SK-N-SH (cell line): Measurements from ENCODE around the gene GNAI3.

Experiments
- EP300 ChIP-seq, 2 experiments: IDR thresholded peaks; 2 replicates each; pipeline versions ENCODE4 v1.4.0 to v1.6.1; 2012; ENCODE audit warnings: borderline replicate concordance in 1 of 2, low read depth in 1 of 2, low read length in 1 of 2
- POLR2AphosphoS5 ChIP-seq: IDR thresholded peaks from 2 replicates; pipeline ENCODE4 v1.6.1; 2012; ENCODE audit warnings: low read depth, low read length
- RAD21 ChIP-seq: IDR thresholded peaks from 2 replicates; pipeline ENCODE4 v1.6.1; 2012; ENCODE audit warnings: mild to moderate bottlenecking, low read length
- RCOR1 ChIP-seq: fragments of 150-350 bp; IDR thresholded peaks from 2 replicates; pipeline ENCODE4 v1.6.1; 2017; ENCODE audit warnings: antibody characterized with exemption, low read length
- TAF1 ChIP-seq: IDR thresholded peaks from 2 replicates; pipeline ENCODE4 v1.6.1; 2012; ENCODE audit warnings: low read depth, mild to moderate bottlenecking, low read length, moderate library complexity, borderline replicate concordance
- TF ChIP-seq, protein P1 (sequence below): fragments of 200-600 bp; sonication (generic); IDR thresholded peaks from 2 replicates; pipeline ENCODE4 v1.6.1; 2017; ENCODE audit warnings: antibody characterized with exemption, mild to moderate bottlenecking, moderate library complexity
- TF ChIP-seq, protein P2 (sequence below): IDR thresholded peaks from 2 replicates; pipeline ENCODE4 v1.6.1; 2012; ENCODE audit warnings: mild to moderate bottlenecking, low read depth, low read length, moderate library complexity

DNA sequence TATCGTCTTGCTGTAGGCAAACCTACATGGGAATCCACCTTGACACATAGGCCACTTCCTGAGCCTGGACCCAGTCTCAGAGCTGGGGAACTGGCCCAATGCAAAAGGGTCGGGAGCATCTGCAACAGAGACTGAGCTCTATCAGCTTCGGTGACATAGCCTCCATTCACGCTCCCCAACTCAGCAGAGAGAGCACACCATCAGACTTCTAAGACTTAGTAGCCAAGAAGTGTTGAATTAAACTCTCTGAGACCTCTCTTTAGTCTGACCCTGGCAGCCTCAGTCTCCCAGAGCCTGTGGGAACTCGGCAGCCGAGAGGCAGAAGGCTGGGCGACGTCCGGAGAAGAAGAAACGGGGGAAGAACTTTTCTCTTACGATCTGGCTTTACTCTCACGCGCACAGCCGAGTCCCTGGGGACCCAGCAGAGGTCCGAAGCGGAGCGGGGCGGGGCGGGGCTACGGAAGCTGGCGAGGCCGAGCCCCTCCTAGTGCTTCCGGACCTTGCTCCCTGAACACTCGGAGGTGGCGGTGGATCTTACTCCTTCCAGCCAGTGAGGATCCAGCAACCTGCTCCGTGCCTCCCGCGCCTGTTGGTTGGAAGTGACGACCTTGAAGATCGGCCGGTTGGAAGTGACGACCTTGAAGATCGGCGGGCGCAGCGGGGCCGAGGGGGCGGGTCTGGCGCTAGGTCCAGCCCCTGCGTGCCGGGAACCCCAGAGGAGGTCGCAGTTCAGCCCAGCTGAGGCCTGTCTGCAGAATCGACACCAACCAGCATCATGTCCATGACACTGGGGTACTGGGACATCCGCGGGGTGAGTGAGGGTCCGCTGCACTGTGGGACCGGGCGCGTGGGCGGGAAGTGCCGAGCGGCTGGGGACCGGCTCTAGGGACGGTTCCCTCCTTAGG lies 107.5 kb downstream of the GNAI3 start, which contains the start of gene GSTM4:
- TF ChIP-seq, protein P1, sequence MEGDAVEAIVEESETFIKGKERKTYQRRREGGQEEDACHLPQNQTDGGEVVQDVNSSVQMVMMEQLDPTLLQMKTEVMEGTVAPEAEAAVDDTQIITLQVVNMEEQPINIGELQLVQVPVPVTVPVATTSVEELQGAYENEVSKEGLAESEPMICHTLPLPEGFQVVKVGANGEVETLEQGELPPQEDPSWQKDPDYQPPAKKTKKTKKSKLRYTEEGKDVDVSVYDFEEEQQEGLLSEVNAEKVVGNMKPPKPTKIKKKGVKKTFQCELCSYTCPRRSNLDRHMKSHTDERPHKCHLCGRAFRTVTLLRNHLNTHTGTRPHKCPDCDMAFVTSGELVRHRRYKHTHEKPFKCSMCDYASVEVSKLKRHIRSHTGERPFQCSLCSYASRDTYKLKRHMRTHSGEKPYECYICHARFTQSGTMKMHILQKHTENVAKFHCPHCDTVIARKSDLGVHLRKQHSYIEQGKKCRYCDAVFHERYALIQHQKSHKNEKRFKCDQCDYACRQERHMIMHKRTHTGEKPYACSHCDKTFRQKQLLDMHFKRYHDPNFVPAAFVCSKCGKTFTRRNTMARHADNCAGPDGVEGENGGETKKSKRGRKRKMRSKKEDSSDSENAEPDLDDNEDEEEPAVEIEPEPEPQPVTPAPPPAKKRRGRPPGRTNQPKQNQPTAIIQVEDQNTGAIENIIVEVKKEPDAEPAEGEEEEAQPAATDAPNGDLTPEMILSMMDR, result peak; percentile 20; the same call in 1 of the 2 replicates
- TF ChIP-seq POLR2AphosphoS5, result no peak
- TF ChIP-seq, protein P2, sequence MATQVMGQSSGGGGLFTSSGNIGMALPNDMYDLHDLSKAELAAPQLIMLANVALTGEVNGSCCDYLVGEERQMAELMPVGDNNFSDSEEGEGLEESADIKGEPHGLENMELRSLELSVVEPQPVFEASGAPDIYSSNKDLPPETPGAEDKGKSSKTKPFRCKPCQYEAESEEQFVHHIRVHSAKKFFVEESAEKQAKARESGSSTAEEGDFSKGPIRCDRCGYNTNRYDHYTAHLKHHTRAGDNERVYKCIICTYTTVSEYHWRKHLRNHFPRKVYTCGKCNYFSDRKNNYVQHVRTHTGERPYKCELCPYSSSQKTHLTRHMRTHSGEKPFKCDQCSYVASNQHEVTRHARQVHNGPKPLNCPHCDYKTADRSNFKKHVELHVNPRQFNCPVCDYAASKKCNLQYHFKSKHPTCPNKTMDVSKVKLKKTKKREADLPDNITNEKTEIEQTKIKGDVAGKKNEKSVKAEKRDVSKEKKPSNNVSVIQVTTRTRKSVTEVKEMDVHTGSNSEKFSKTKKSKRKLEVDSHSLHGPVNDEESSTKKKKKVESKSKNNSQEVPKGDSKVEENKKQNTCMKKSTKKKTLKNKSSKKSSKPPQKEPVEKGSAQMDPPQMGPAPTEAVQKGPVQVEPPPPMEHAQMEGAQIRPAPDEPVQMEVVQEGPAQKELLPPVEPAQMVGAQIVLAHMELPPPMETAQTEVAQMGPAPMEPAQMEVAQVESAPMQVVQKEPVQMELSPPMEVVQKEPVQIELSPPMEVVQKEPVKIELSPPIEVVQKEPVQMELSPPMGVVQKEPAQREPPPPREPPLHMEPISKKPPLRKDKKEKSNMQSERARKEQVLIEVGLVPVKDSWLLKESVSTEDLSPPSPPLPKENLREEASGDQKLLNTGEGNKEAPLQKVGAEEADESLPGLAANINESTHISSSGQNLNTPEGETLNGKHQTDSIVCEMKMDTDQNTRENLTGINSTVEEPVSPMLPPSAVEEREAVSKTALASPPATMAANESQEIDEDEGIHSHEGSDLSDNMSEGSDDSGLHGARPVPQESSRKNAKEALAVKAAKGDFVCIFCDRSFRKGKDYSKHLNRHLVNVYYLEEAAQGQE, result no peak
- TF ChIP-seq RCOR1, result no peak
- TF ChIP-seq RAD21, result no peak
- TF ChIP-seq TAF1, result 0 out of 2 replicates have a peak, but pooled peaks have one; percentile 37
- TF ChIP-seq EP300 (IDR thresholded peaks at IDR 0.05; ENCODE audit: borderline replicate concordance in 1 of 2, low read depth in 1 of 2, low read length in 1 of 2), result no peak
